Neural cell (in vitro differentiated cells): ENCODE data around the gene GDAP2. TPM values are rescaled to one million over a fixed set of nuclear protein-coding genes. Genes with fewer than 3 reads are reported as not detected.

Source experiments
- H2AFZ ChIP-seq: fragments of 200-600, 300-800 bp; sonication (generic), shearing (Covaris generic); 2 replicates; pipeline ENCODE4 v1.6.0; 2014; ENCODE audit warnings: low read depth, mild to moderate bottlenecking, antibody characterized with exemption, low read length, moderate library complexity
- H3F3A ChIP-seq: fragments of 200-600 bp; shearing (Covaris generic); 2 replicates; pipeline ENCODE4 v1.6.1; 2016; ENCODE audit warnings: mild to moderate bottlenecking, moderate library complexity, mixed read lengths, antibody characterized with exemption, low read length; ENCODE audit not compliant: insufficient read depth, poor library complexity, severe bottlenecking
- H3K27ac ChIP-seq: fragments of 200-600, 300-800 bp; sonication (generic), shearing (Covaris generic); 2 replicates; pipeline ENCODE4 v1.5.1; 2014; ENCODE audit warnings: mild to moderate bottlenecking, low read length, moderate library complexity
- H3K27me3 ChIP-seq: fragments of 300-800, 200-600 bp; sonication (generic), shearing (Covaris generic); 2 replicates; pipeline ENCODE4 v1.6.0; 2014; ENCODE audit warnings: mild to moderate bottlenecking, low read depth, low read length, moderate library complexity; ENCODE audit not compliant: insufficient read depth
- H3K36me3 ChIP-seq: fragments of 300-800, 200-600 bp; sonication (generic), shearing (Covaris generic); 2 replicates; pipeline ENCODE4 v1.5.1; 2014; ENCODE audit warnings: mild to moderate bottlenecking, antibody characterized with exemption, low read length, moderate library complexity; ENCODE audit not compliant: insufficient read depth
- H3K4me2 ChIP-seq: fragments of 300-800, 200-600 bp; sonication (generic), shearing (Covaris generic); 2 replicates; pipeline ENCODE4 v1.6.0; 2014; ENCODE audit warnings: mild to moderate bottlenecking, low read length
- H3K4me3 ChIP-seq: fragments of 300-800, 200-600 bp; sonication (generic), shearing (Covaris generic); 2 replicates; pipeline ENCODE4 v1.5.1; 2014; ENCODE audit warnings: mild to moderate bottlenecking, low read length, moderate library complexity
- H3K79me2 ChIP-seq: fragments of 200-600 bp; shearing (Covaris generic); replicated peaks from 2 replicates; pipeline ENCODE4 v1.6.0; 2014; ENCODE audit warnings: mild to moderate bottlenecking, low read length, moderate library complexity; ENCODE audit not compliant: insufficient read depth
- H3K9ac ChIP-seq: fragments of 300-800, 200-600 bp; sonication (generic), shearing (Covaris generic); 2 replicates; pipeline ENCODE4 v1.6.1; 2016; ENCODE audit warnings: mild to moderate bottlenecking, low read length, mixed read lengths
- H3K9me2 ChIP-seq: fragments of 200-600 bp; shearing (Covaris generic); 2 replicates; pipeline ENCODE4 v1.6.1; 2016; ENCODE audit warnings: mild to moderate bottlenecking, low read length, mixed read lengths; ENCODE audit not compliant: insufficient read depth
- H3K9me3 ChIP-seq: fragments of 200-600, 300-800 bp; sonication (generic), shearing (Covaris generic); 2 replicates; pipeline ENCODE4 v1.6.1; 2016; ENCODE audit warnings: mild to moderate bottlenecking, mixed run types, low read length, moderate library complexity, mixed read lengths
- H4K20me1 ChIP-seq: fragments of 200-600 bp; shearing (Covaris generic); 2 replicates; pipeline ENCODE4 v1.6.1; 2016; ENCODE audit warnings: mild to moderate bottlenecking, mixed run types; ENCODE audit not compliant: insufficient read depth
- CTCF ChIP-seq: fragments of 450-650 bp; IDR thresholded peaks from 2 replicates; pipeline ENCODE4 v1.5.1; 2014; ENCODE audit warnings: antibody characterized with exemption, mild to moderate bottlenecking, moderate library complexity; ENCODE audit not compliant: poor library complexity, severe bottlenecking
- EP300 ChIP-seq: fragments of 450-650 bp; conservative IDR thresholded peaks from 2 replicates; pipeline ENCODE4 v1.6.1; 2014; ENCODE audit warnings: antibody characterized with exemption, mild to moderate bottlenecking, moderate library complexity; ENCODE audit not compliant: poor library complexity, severe bottlenecking
- EZH2 ChIP-seq: fragments of 200-600, 300-800 bp; shearing (Covaris generic), sonication (generic); IDR thresholded peaks from 2 replicates; pipeline ENCODE4 v1.6.1; 2014; ENCODE audit warnings: antibody characterized with exemption, low read length, borderline replicate concordance, mild to moderate bottlenecking; ENCODE audit not compliant: insufficient read depth, poor library complexity, severe bottlenecking
- MXI1 ChIP-seq: fragments of 450-650 bp; conservative IDR thresholded peaks from 2 replicates; pipeline ENCODE4 v1.6.1; 2014; ENCODE audit warnings: antibody characterized with exemption, mild to moderate bottlenecking; ENCODE audit not compliant: poor library complexity, severe bottlenecking
- POLR2AphosphoS5 ChIP-seq: IDR thresholded peaks from 2 replicates; pipeline ENCODE4 v1.6.1; 2012
- RAD21 ChIP-seq: fragments of 450-650 bp; conservative IDR thresholded peaks from 2 replicates; pipeline ENCODE4 v1.6.1; 2014; ENCODE audit warnings: antibody characterized with exemption, mild to moderate bottlenecking, moderate library complexity
- REST ChIP-seq: IDR thresholded peaks from 2 replicates; pipeline ENCODE4 v1.6.1; 2012; ENCODE audit warnings: borderline replicate concordance
- SMC3 ChIP-seq: fragments of 450-650 bp; conservative IDR thresholded peaks from 2 replicates; pipeline ENCODE4 v1.6.1; 2014; ENCODE audit warnings: antibody characterized with exemption, mild to moderate bottlenecking, moderate library complexity; ENCODE audit not compliant: poor library complexity
- TAF1 ChIP-seq: IDR thresholded peaks from 2 replicates; pipeline ENCODE4 v1.6.1; 2012; ENCODE audit warnings: low read depth
- polyA plus RNA-seq: library from polyadenylated mRNA; depleted of rRNA; stranded (reverse); fragments of >200 nt; gene quantifications from 2 replicates; pipeline ENCODE4 v1.2.3, GENCODE V29; 2014

GDAP2 gene
- polyA plus RNA-seq, 1 donor from 2014 or later, result 6.8 TPM

GRCh38 chr1:117820096-117820495 is 109.3 kb downstream of the GDAP2 start:
- H3K27ac ChIP-seq, result no peak overlapping the region
- no peaks in the 10 kb centered on the region for H4K20me1 ChIP-seq
- H3K9me2 ChIP-seq, result no peaks in the 10 kb centered on the region
- no peaks in the 10 kb centered on the region for H3K36me3 ChIP-seq
- no peak overlapping the region for H3K9ac ChIP-seq
- no peaks in the 10 kb centered on the region for H3K9me3 ChIP-seq
- H3K79me2 ChIP-seq, result no peaks in the 10 kb centered on the region
- no peaks in the 10 kb centered on the region for H3F3A ChIP-seq
- H3K4me2 ChIP-seq, result no peak overlapping the region
- no peak overlapping the region for H3K4me3 ChIP-seq
- TF ChIP-seq CTCF, result no peak
- no peaks in the 10 kb centered on the region for H3K27me3 ChIP-seq
- no peak overlapping the region for H2AFZ ChIP-seq

- no peaks in the 10 kb centered on the region for H3K79me2 ChIP-seq
Observed at GRCh38 chr1:117819301-117819700, 110.1 kb downstream of the GDAP2 start.

GRCh38 chr1:117818456-117818855 is 111.0 kb downstream of the GDAP2 start:
- Histone ChIP-seq H3K27ac (no peak overlapping the region), H3K9me3 (no peaks in the 10 kb centered on the region)
- no peak for TF ChIP-seq SMC3
- TF ChIP-seq TAF1, result no peak
- TF ChIP-seq REST, result no peak
- TF ChIP-seq MXI1, result no peak
- TF ChIP-seq EP300, result no peak
- no peak for TF ChIP-seq EZH2
- no peak for TF ChIP-seq RAD21
- no peak for TF ChIP-seq POLR2AphosphoS5
- TF ChIP-seq CTCF, result no peak

More at GRCh38 chr1:117819301-117819700, 110.1 kb downstream of the GDAP2 start:
- no peak overlapping the region for H3K9ac ChIP-seq
- TF ChIP-seq EP300 (no peak), POLR2AphosphoS5 (no peak), MXI1 (no peak)
- H3K9me3 ChIP-seq, result no peaks in the 10 kb centered on the region
- no peaks in the 10 kb centered on the region for H3K9me2 ChIP-seq
- H3K4me2 ChIP-seq, result no peak overlapping the region
- H3F3A ChIP-seq, result no peaks in the 10 kb centered on the region
- H3K36me3 ChIP-seq, result no peaks in the 10 kb centered on the region
- H4K20me1 ChIP-seq, result no peaks in the 10 kb centered on the region
- H2AFZ ChIP-seq, result no peak overlapping the region
- no peak overlapping the region for H3K27ac ChIP-seq
- no peaks in the 10 kb centered on the region for H3K27me3 ChIP-seq
- H3K4me3 ChIP-seq, result no peak overlapping the region

More at GRCh38 chr1:117818456-117818855, 111.0 kb downstream of the GDAP2 start:
- Histone ChIP-seq H4K20me1 (no peaks in the 10 kb centered on the region), H3K9me2 (no peaks in the 10 kb centered on the region), H2AFZ (no peak overlapping the region), H3K79me2 (no peaks in the 10 kb centered on the region), H3K36me3 (no peaks in the 10 kb centered on the region), H3K27me3 (no peaks in the 10 kb centered on the region), H3K9ac (no peak overlapping the region), H3K4me2 (no peak overlapping the region), H3F3A (no peaks in the 10 kb centered on the region), H3K4me3 (no peak overlapping the region)
